SU-DHL-6 (cell line): Measurements from ENCODE around the gene KRTCAP2.

Experiments used
- CTCF ChIP-seq: fragments of 200-600 bp; sonication (generic); IDR thresholded peaks from one replicate; pipeline ENCODE4 v1.5.1; 2017; ENCODE audit warnings: antibody characterized with exemption, mild to moderate bottlenecking, low read length, moderate library complexity; ENCODE audit not compliant: insufficient read depth, poor library complexity, severe bottlenecking
- EZH2phosphoT487 ChIP-seq: fragments of 200-600 bp; sonication (generic), shearing (Covaris generic); conservative IDR thresholded peaks from 2 replicates; pipeline ENCODE4 v1.6.1; 2018; ENCODE audit warnings: mild to moderate bottlenecking, antibody characterized with exemption, low read length, moderate library complexity, mixed read lengths

DNA sequence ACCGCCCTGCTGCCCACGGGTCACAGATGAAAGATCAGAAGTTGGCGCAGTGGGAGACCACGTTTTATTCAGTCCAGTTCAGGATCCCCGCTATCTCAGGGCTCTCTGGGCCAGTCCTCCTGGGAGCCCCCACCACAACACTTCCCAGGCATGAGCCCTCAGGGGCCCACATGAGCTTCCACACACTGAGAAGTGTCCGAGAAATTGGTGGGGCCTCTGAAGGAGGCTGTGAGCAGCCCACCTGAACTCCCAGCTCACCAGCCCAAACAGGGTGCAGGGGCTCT, 12.6 kb upstream of the KRTCAP2 start:
- TF ChIP-seq CTCF (no peak), EZH2phosphoT487 (no peak)
